ENCODE results near the gene REXO5. TPM values are rescaled to one million over a fixed set of nuclear protein-coding genes. Genes with fewer than 3 reads are reported as not detected.

Gene REXO5
- total RNA-seq, 4 donors from 2014 or later: 0.78 to 3.6 (median 1.8) TPM

GRCh38 chr16:20865420-20866131, 59.2 kb downstream of the REXO5 start:
- H3K4me1 ChIP-seq: peaks cover 13 to 39% of the 10 kb centered on the region in 2 donors
- H3K9me3 ChIP-seq: no peaks in the 10 kb centered on the region
- H3K27ac ChIP-seq: peak overlapping the region in 1 of 3 donors; percentile 18
- no peaks in the 10 kb centered on the region for H3K27me3 ChIP-seq
- intact Hi-C loops (cut with DNase I): no loop called here
- TF ChIP-seq CTCF (IDR thresholded peaks at IDR 0.05) (no peak), POLR2A (IDR thresholded peaks at IDR 0.05) (no peak)
- no peak for DNase-seq
- peaks cover 0 to 3% of the 10 kb centered on the region in 2 donors for H3K36me3 ChIP-seq
- H3K4me3 ChIP-seq (replicated peaks in 1 of 3): no peak overlapping the region
- 80 to 87% methylated on average over 6 of the region's 6 CpGs for WGBS, 2 donors

- H3K27me3 ChIP-seq: no peaks in the 10 kb centered on the region
- intact Hi-C loops (cut with DNase I): no loop called here
- no peak overlapping the region for H3K4me3 ChIP-seq (replicated peaks in 1 of 3)
- TF ChIP-seq CTCF (IDR thresholded peaks at IDR 0.05): no peak
- TF ChIP-seq POLR2A (IDR thresholded peaks at IDR 0.05): no peak
- H3K36me3 ChIP-seq: peaks cover 0 to 3% of the 10 kb centered on the region in 2 donors
- peaks cover 20 to 45% of the 10 kb centered on the region in 2 donors for H3K4me1 ChIP-seq
- no peaks in the 10 kb centered on the region for H3K9me3 ChIP-seq
- H3K27ac ChIP-seq: peak overlapping the region in 2 of 3 donors; percentile 12 to 18
- WGBS, 2 donors: 83 to 88% methylated on average over 6 of the region's 6 CpGs
- DNase-seq: no peak
Measured at GRCh38 chr16:20866145-20866772, 59.9 kb downstream of the REXO5 start.

DNA sequence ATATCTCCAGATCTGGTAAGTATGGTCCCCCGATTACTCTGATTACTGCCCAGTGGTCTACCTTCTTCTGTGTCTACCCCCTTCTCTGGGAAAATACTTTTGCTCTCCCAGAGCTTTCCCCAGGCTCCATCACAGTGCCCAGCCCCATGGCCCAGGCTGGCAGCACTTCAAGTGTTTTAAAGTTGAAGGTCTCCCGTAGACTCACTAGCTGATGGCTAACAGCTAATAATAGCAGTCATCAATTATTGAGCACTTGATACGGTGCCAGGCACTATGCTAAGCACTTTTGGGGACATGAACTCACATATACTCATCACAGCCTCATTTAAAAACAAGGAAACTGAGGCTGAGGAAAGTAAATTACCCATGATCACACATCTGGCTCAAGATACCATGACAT, 60.5 kb downstream of the REXO5 start:
- Histone ChIP-seq H3K9me3 (no peaks in the 10 kb centered on the region), H3K4me1 (peaks cover 24 to 50% of the 10 kb centered on the region in 2 donors), H3K27ac (no peak overlapping the region), H3K27me3 (no peaks in the 10 kb centered on the region), H3K4me3 (replicated peaks in 1 of 3) (no peak overlapping the region), H3K36me3 (peaks cover 0 to 3% of the 10 kb centered on the region in 2 donors)
- intact Hi-C loops (cut with DNase I): no loop called here
- no peak for TF ChIP-seq POLR2A (IDR thresholded peaks at IDR 0.05)
- no peak for TF ChIP-seq CTCF (IDR thresholded peaks at IDR 0.05)
- DNase-seq: no peak
- WGBS, 2 donors: 72 to 85% methylated on average over 3 of the region's 3 CpGs

DNA sequence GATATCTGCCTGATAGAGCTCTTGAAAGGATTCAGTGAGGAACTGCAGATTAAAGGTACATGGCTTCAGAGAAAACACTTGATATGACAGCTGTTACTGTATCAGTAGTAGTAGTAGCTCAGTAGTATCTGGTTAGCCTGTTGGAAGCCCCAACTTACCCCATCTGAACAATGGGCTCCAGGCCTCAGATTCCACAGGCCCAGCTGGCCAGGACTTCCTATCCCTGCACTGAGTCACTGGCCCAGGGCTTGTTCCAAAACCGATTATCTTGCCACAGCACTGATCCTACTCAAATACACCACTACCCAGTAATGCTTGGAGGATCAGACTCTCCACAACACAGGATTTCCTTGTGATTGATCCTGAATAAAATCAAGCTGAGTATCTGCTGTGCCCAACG, 61.3 kb downstream of the REXO5 start:
- no peak overlapping the region for H3K4me3 ChIP-seq (replicated peaks in 1 of 3)
- DNase-seq: no peak
- intact Hi-C loops (cut with DNase I): no loop called here
- H3K4me1 ChIP-seq: peaks cover 24 to 50% of the 10 kb centered on the region in 2 donors
- no peaks in the 10 kb centered on the region for H3K36me3 ChIP-seq
- TF ChIP-seq CTCF (IDR thresholded peaks at IDR 0.05): no peak
- TF ChIP-seq POLR2A (IDR thresholded peaks at IDR 0.05): no peak
- no peaks in the 10 kb centered on the region for H3K9me3 ChIP-seq
- no peaks in the 10 kb centered on the region for H3K27me3 ChIP-seq
- WGBS, 2 donors: 80 to 92% methylated on average over 2 of the region's 2 CpGs
- no peak overlapping the region for H3K27ac ChIP-seq

DNA sequence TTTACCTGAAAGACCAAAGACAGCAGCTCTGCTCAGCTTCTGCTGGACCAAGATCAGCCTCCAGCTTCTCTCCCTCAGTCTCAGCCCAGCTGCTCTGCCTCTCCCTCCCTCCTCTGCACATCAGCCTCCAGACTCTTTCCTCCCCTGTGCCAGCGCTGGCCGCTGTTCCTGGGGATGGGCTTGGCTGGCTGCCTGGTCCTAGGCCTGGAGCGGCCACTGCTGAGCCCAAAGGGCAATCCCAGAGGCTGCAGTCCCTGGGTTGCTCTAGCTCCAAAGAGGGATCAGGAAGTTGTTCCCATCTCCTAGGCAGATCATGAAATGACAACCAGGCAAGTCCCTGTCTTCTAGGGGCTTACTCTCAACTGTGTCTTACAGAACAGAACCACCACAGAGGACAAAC, 62.6 kb downstream of the REXO5 start:
- peak; percentile 80 to 87 for DNase-seq
- TF ChIP-seq POLR2A (IDR thresholded peaks at IDR 0.05): no peak
- no peak for TF ChIP-seq CTCF (IDR thresholded peaks at IDR 0.05)
- Histone ChIP-seq H3K27ac (peak overlapping the region in 2 of 3 donors; percentile 23 to 29), H3K4me3 (replicated peaks in 1 of 3) (no peak overlapping the region), H3K27me3 (no peaks in the 10 kb centered on the region), H3K9me3 (no peaks in the 10 kb centered on the region), H3K36me3 (no peaks in the 10 kb centered on the region), H3K4me1 (peaks cover 24 to 50% of the 10 kb centered on the region in 2 donors)
- 0 to 9% methylated on average over 3 of the region's 3 CpGs for WGBS, 2 donors
- intact Hi-C loops (cut with DNase I): no loop called here
